ENCODE results near the gene QRSL1.
"Not testable (repeated sequence)": the region's sequence is repeated elsewhere in the genome, so short reads cannot be mapped to it uniquely, and the experiment has no call there.

QRSL1 gene

DNA sequence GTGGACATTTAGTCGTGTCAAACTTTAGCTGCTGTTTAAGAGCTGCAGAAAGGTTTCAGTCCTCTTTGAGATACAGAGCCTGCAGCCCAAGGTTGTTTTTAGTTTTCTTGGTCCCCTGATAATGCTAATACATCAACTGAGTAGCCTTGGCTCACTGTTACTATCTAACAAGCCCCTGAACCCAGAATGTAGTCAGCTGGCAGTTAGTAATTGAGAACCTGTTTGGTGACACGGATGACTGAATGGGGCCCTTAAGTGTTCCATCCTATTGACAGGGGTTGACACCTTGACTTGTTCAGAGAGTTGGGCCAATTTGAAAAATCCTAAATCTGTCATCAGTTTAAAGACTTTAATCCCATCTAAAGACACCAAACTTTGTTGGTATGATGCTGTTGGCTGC is 2.9 kb upstream of the QRSL1 start:
- no peak for DNase-seq (ENCODE audit: low read depth)

GRCh38 chr6:106627760-106628159 is 1.6 kb upstream of the QRSL1 start:
- DNase-seq (ENCODE audit: low read depth), result not testable (repeated sequence)

- no peak for DNase-seq (ENCODE audit: low read depth)
Measured at GRCh38 chr6:106628658-106629102, 698 bp upstream of the QRSL1 start.

DNA sequence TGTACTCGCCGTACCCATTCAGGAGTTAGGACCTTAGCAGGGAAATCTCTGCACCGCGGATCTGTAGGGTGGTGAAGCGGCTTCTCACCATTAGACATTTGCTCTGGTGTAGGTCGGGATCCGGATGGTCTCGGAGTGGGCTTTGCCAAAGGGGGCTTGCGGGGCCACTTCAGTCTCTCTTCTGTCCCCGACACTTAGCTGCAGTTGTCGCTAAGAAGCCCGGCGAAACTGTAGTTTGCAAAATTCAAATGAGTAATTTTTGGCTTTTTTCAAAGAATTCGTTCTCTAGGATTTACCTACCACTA is 433 bp downstream of the QRSL1 start:
- no peak for DNase-seq (ENCODE audit: low read depth)

GRCh38 chr6:106630366-106630765 is 988 bp downstream of the QRSL1 start:
- DNase-seq (ENCODE audit: low read depth), result no peak

GRCh38 chr6:106631346-106631745 is 2.0 kb downstream of the QRSL1 start:
- no peak for DNase-seq (ENCODE audit: low read depth)

GRCh38 chr6:106634565-106634964 is 5.2 kb downstream of the QRSL1 start:
- no peak for DNase-seq (ENCODE audit: low read depth)

GRCh38 chr6:106637051-106637716 is 7.8 kb downstream of the QRSL1 start:
- no peak for DNase-seq (ENCODE audit: low read depth)

GRCh38 chr6:106637717-106638341 is 8.5 kb downstream of the QRSL1 start:
- no peak for DNase-seq (ENCODE audit: low read depth)

DNA sequence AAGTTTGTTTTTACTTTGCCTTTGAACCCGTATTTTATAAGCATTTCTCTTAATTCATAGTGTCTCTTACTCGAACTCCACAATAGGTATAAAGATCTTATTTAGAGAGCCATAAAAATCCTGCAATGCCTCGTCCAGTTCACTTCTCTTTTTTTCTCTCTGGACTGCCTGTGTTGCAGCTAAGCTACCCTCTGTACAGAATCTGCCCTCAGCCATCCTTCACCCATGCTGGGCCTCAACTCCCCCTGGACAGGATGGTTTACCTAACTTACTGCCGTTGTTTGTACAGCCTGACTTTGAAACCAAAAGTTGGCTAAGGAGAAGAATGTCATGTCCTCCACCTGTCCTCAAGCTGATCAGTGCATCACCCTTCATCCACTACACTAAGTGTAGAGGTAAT is 10.4 kb downstream of the QRSL1 start:
- no peak for DNase-seq (ENCODE audit: low read depth)

GRCh38 chr6:106642476-106642875 is 13.1 kb downstream of the QRSL1 start:
- DNase-seq (ENCODE audit: low read depth), result no peak

GRCh38 chr6:106643061-106643460 is 13.7 kb downstream of the QRSL1 start:
- no peak for DNase-seq (ENCODE audit: low read depth)

DNA sequence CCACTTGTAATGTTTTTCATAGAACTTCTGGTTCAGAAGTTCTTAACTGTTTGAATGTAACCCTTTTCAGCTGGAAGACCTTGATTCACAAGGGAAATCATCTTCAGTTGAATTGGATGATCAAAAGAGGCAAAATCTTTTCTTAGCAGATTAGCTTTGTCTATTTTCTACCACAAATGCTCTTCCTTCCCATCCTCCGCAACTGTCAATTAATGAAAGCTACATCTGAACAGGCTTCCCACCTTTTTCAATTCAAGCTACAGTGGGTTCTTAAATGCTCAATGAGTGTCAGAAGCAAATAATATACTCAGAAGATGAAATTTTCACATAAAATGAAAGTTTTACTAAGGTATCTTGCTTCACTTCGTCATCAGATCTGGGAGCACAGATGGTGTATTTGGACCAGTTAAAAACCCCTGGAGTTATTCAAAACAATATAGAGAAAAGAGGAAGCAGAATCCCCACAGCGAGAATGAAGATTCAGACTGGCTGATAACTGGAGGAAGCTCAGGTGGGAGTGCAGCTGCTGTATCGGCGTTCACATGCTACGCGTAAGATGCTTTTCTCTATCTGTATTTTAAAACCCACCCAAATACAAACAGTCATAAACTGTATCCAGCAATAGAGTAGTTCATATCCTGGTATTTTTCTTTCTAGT is 19.4 kb downstream of the QRSL1 start:
- DNase-seq (ENCODE audit: low read depth), result no peak

GRCh38 chr6:106658469-106658868 is 29.1 kb downstream of the QRSL1 start:
- DNase-seq (ENCODE audit: low read depth), result no peak

GRCh38 chr6:106659859-106660258 is 30.5 kb downstream of the QRSL1 start:
- DNase-seq (ENCODE audit: low read depth), result no peak

DNA sequence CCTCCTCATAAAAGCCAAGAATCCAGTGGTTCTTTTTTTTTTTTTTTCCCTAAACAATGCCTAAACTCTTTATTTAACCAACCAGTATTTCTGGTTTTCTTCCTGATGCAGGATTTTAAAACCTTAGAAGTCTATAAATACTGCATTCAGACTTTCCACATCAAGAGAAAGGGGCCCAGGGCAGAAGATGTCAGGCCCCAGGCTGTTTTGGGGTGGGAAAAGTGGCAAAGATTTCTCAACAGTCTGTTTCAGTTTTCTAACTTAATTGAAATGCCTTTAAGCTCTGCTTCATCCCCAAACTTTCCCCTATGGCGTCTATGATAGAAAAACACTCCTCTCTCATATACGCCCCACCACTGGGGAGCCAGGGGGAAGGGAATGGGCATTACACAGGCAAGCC is 33.1 kb downstream of the QRSL1 start:
- no peak for DNase-seq (ENCODE audit: low read depth)

- no peak for DNase-seq (ENCODE audit: low read depth)
Measured at GRCh38 chr6:106666282-106667021, 37.1 kb downstream of the QRSL1 start.

- DNase-seq (ENCODE audit: low read depth), result no peak
Measured at GRCh38 chr6:106667022-106667402, 37.6 kb downstream of the QRSL1 start.

DNA sequence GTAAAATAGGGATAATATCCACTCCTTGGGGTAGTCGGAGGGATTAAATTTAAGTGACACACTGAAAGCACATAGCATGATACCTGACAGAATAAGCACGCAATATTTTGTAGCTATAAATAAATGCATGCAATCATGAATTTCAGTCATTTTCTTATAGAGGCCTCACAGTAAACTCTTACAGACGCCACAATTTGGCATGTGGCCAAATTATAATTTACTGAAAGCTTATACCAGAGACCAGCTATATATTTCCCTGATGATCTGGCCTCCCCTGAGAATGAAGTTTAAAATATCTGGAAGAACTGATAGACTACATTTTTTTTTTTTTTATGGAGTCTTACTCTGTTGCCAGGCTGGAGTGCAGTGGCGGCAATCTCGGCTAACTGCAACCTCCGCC is 40.9 kb downstream of the QRSL1 start:
- no peak for DNase-seq (ENCODE audit: low read depth)

GRCh38 chr6:106671651-106672050 is 42.3 kb downstream of the QRSL1 start:
- no peak for DNase-seq (ENCODE audit: low read depth)

- DNase-seq (ENCODE audit: low read depth), result no peak
Measured at GRCh38 chr6:106674541-106675229, 45.3 kb downstream of the QRSL1 start.

GRCh38 chr6:106677282-106677681 is 47.9 kb downstream of the QRSL1 start:
- no peak for DNase-seq (ENCODE audit: low read depth)
